Muscle of arm (tissue), 12 donors: Measurements from ENCODE around the gene COL6A1. TPM values are rescaled to one million over a fixed set of nuclear protein-coding genes. Genes with fewer than 3 reads are reported as not detected.

ENCODE experiments used
- DNase-seq: peaks from one replicate; pipeline ENCODE4 v3.0.0-alpha.2; 2013
- polyA plus RNA-seq, 12 donors: library from polyadenylated mRNA; unstranded; fragments of 120-200 nt; gene quantifications; one replicate each; pipeline ENCODE4 v1.2.1, GENCODE V29; 2013; ENCODE audit not compliant: insufficient read length in 12 of 12

Gene COL6A1
- polyA plus RNA-seq, 12 donors = 314 to 756 (median 433) TPM

GRCh38 chr21:46022551-46023525 is 41.3 kb downstream of the COL6A1 start:
- no peak for DNase-seq

DNA sequence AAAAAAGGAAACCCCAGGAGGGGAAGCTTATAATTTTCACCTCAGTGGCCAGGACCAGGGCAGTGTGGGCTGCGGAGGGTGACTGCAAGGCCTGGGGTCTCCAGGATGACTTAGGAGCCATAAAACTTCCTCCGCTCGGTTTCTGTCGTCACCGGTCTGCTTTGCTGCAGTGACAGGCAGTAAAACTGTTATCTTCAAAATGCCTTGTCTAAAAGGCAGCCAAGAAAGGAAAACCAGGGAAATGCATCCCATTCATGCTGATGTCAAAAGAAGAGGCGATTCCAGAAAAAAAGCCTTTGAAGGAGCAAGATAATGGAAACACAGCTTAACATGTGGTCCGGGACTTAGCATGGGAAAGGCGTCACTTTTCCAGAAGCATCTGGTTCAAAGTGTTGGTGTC is 42.0 kb downstream of the COL6A1 start:
- DNase-seq = no peak

GRCh38 chr21:46024141-46024540 is 42.6 kb downstream of the COL6A1 start:
- DNase-seq = no peak

GRCh38 chr21:46025113-46025770 is 43.7 kb downstream of the COL6A1 start:
- DNase-seq = no peak

- no peak for DNase-seq
Measured at GRCh38 chr21:46027851-46028493, 46.4 kb downstream of the COL6A1 start.

DNA sequence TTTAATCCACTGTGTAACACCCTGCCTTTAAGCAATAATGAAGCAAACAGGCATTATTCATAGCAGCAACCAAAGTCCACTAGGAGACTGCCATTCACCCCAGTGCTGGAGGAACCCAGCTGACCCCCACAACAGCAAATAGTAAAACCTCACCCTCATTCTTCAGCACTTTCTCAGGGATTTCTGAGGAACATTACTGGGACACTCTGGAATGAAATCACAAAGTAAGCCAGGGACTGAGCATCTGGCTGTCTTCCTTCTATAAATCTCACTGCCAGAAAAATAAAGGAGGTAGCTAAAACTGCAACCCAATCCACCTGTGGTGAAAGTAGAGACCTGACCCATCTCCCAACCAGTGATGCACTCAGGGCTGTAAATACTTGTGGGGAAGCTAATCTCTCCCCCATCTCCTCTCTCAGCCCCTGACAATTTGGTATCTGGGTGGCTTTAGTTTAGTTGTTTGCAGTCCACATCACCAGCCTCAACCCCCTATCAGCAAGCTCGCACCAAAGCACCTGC is 47.1 kb downstream of the COL6A1 start:
- no peak for DNase-seq

GRCh38 chr21:46029186-46029924 is 47.8 kb downstream of the COL6A1 start:
- no peak for DNase-seq

GRCh38 chr21:46031484-46031883 is 49.9 kb downstream of the COL6A1 start:
- no peak for DNase-seq

DNA sequence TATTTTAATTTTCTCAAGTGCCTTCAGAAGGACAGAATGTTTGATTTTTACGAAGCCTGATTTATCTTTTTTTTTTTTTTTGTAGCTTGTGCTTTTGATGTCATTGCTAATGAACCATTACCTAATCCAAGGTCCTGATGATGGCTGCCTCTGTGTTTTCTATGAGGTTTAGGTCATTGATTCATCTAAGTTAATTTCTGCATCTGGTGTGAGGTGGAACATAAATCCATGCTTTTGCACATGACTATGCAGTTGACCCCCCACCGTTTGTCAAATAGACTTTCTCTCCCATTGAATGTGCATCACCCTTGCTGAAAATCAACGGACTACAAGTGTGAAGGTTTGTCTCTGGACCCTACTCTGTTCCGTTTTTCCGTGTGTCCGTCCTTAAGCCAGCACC is 50.5 kb downstream of the COL6A1 start:
- no peak for DNase-seq

GRCh38 chr21:46033410-46034400 is 52.1 kb downstream of the COL6A1 start:
- no peak for DNase-seq

DNA sequence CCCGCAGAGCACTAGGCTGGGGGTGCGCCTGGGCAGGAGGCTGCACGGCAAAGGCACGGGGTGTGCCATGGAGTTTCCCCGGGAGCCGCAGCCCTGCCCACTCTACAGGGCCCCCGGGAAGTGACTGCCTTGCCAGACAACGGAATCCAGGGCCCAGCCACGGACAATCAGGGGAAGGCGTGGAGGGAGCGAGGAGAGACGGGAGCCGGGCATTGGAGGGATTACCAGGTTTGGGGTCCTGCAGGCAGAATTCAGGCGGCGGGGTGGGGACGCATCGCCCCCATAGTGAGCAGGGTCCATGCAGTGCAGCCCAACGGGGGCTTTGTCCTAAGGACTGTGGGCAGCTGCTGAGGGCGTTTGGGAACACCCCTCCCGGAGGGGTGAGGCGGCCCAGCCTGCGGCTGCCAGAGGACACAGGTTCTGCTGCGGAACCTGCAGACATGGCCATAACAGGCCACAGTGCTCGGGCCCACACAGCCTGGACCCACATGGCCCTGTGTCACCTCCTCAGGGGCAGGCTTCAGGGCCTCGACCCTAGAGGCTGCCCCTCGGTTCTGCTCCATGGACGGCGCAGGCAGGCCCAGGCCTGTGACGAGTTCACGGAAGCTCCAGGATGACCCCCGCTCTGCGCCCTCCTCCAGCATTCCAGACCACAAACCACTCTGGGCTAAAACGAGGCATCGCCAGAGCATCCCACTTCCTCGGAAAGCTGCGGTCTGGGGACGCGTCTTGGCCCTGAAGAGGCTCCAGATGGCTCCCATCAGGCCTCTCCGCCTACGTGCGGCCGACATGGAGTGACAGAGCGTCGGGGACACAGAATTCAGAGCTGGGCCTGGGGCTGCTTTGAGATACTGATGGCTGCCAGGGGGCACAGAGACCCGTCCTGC is 54.5 kb downstream of the COL6A1 start:
- DNase-seq = no peak

DNA sequence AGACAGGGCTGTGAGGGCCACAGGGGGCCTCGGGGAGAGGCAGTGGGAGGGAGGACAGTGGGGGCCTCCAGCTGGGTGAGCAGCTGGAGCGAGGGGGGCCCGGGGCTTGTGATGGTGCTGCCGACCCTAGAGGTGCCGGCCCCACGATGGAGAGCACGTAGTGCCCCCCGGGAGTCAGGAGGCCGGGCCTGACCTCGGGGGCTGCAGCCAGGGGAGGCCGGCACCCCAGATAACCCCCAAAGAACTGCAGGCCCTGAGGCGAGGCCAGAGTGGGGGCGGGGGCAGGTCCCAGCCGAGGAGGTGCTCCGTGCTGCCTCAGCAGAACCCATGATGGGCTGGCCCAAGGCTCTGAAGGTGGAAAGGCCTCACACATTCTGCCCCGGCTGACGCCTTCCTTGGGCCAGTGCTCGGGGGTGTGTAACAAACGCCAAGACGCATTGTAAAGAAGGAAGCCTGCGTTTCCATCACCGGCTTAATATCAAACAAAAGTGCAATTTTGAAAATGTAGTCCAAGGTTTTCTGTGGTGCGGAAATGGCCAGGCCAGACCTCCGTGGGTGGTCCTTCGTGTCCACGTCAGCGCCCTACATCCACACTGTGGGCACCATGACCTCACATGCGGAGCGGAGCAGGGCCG is 55.2 kb downstream of the COL6A1 start:
- no peak for DNase-seq

GRCh38 chr21:46037331-46038325 is 56.1 kb downstream of the COL6A1 start:
- DNase-seq = no peak

DNA sequence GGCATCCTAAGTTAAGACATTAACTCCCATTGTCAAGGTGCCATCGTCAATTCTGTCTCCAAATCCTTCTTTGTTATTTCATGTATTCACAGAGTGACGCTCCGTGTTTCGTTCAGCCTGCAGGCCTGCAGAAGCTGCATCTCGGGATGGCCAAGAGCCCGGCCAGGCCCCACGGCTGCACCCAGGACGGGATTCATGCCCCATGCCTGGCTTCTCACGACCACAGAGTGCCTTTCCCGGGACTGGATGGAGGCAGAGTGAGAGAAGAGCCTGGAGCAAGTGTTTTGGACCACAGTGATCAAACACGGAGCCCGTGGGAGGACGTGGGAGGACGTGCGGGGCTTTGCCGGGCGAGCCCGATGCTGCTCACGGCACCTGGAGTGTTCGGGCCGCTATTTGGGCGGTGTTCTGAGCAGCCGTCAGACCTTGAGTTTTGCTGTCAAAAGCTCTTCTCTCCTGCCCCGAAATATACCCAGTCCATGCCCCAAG is 56.8 kb downstream of the COL6A1 start:
- DNase-seq = no peak

- no peak for DNase-seq
Measured at GRCh38 chr21:46038871-46039397, 57.4 kb downstream of the COL6A1 start.

- DNase-seq = no peak
Measured at GRCh38 chr21:46039891-46040660, 58.5 kb downstream of the COL6A1 start.
